GM23338 (cell line): ENCODE measurements around the gene PNPLA2. TPM values are rescaled to one million over a fixed set of nuclear protein-coding genes. Genes with fewer than 3 reads are reported as not detected.

Experiments
- ATAC-seq: fragments of 200-7000 bp; cut with Tn5 transposase; 3 replicates; pipeline ENCODE4 v1.9.1; 2020
- DNase-seq: peaks from one replicate; pipeline ENCODE4 v3.0.0-alpha.2; 2015; ENCODE audit warnings: low spot score
- H2AFZ ChIP-seq: fragments of 200-600 bp; sonication (generic); 2 replicates; pipeline ENCODE4 v1.8.0; 2016; ENCODE audit warnings: antibody characterized with exemption, mild to moderate bottlenecking, moderate library complexity
- H3F3A ChIP-seq: fragments of 200-600 bp; sonication (generic); replicated peaks from 2 replicates; pipeline ENCODE4 v1.8.0; 2017; ENCODE audit warnings: antibody characterized with exemption, mixed run types, low read depth
- H3K27ac ChIP-seq: fragments of 200-600 bp; sonication (generic); 2 replicates; pipeline ENCODE4 v1.6.1; 2016; ENCODE audit warnings: low read depth
- H3K27me3 ChIP-seq: fragments of 200-600 bp; sonication (generic); 2 replicates; pipeline ENCODE4 v1.8.0; 2016; ENCODE audit warnings: mild to moderate bottlenecking, mixed run types, moderate library complexity; ENCODE audit not compliant: insufficient read depth
- H3K36me3 ChIP-seq: fragments of 200-600 bp; sonication (generic); 2 replicates; pipeline ENCODE4 v1.8.0; 2016; ENCODE audit warnings: mild to moderate bottlenecking; ENCODE audit not compliant: insufficient read depth
- H3K4me1 ChIP-seq: fragments of 200-600 bp; sonication (generic); 2 replicates; pipeline ENCODE4 v1.8.0; 2016; ENCODE audit warnings: mild to moderate bottlenecking, moderate library complexity; ENCODE audit not compliant: insufficient read depth
- H3K4me2 ChIP-seq: fragments of 200-600 bp; sonication (generic); 2 replicates; pipeline ENCODE4 v1.7.1; 2017; ENCODE audit warnings: mixed run types
- H3K4me3 ChIP-seq: fragments of 200-600 bp; sonication (generic); 2 replicates; pipeline ENCODE4 v1.6.1; 2016; ENCODE audit warnings: mixed run types
- H3K79me2 ChIP-seq: fragments of 200-600 bp; sonication (generic); replicated peaks from 2 replicates; pipeline ENCODE4 v1.8.0; 2017; ENCODE audit warnings: mild to moderate bottlenecking; ENCODE audit not compliant: insufficient read depth
- H3K9me2 ChIP-seq: fragments of 200-600 bp; sonication (generic); 2 replicates; pipeline ENCODE4 v1.8.0; 2017; ENCODE audit not compliant: insufficient read depth
- H4K20me1 ChIP-seq: fragments of 200-600 bp; sonication (generic); replicated peaks from 2 replicates; pipeline ENCODE4 v1.8.0; 2017; ENCODE audit warnings: mild to moderate bottlenecking; ENCODE audit not compliant: insufficient read depth
- H3K27ac Mint-ChIP-seq: 2 replicates; pipeline ENCODE4 v1.8.0; 2020; ENCODE audit warnings: inconsistent platforms, mild to moderate bottlenecking, moderate library complexity, mixed read lengths
- H3K27me3 Mint-ChIP-seq: 3 replicates; pipeline ENCODE4 v1.8.0; 2022; ENCODE audit warnings: low read depth, mild to moderate bottlenecking, moderate library complexity, mixed read lengths, inconsistent platforms; ENCODE audit not compliant: insufficient read depth, poor library complexity
- H3K36me3 Mint-ChIP-seq: 3 replicates; pipeline ENCODE4 v1.8.0; 2021; ENCODE audit warnings: low read depth, mild to moderate bottlenecking, inconsistent platforms, moderate library complexity, mixed read lengths
- H3K4me1 Mint-ChIP-seq: 3 replicates; pipeline ENCODE4 v1.8.0; 2020; ENCODE audit warnings: mild to moderate bottlenecking, inconsistent platforms, mixed read lengths
- H3K4me3 Mint-ChIP-seq: 3 replicates; pipeline ENCODE4 v1.8.0; 2021; ENCODE audit warnings: moderate library complexity, mild to moderate bottlenecking, inconsistent platforms, mixed read lengths
- H3K9me3 Mint-ChIP-seq: 3 replicates; pipeline ENCODE4 v1.8.0; 2020; ENCODE audit warnings: moderate library complexity, mild to moderate bottlenecking, inconsistent platforms, mixed read lengths
- CREB1 ChIP-seq: fragments of 250-450 bp; sonication (Bioruptor Pico); IDR thresholded peaks from 2 replicates; pipeline ENCODE4 v1.5.0; 2020; ENCODE audit warnings: low read depth, mild to moderate bottlenecking, moderate library complexity
- EZH2phosphoT487 ChIP-seq: fragments of 200-600 bp; sonication (generic); IDR thresholded peaks from one replicate; pipeline ENCODE4 v1.8.1; 2018; ENCODE audit warnings: antibody characterized with exemption; ENCODE audit not compliant: unreplicated experiment
- JUNB ChIP-seq: IDR thresholded peaks from one replicate; pipeline ENCODE4 v1.6.1; 2016; ENCODE audit warnings: antibody characterized with exemption; ENCODE audit not compliant: unreplicated experiment
- NANOG ChIP-seq: IDR thresholded peaks from 2 replicates; pipeline ENCODE4 v1.6.1; 2016; ENCODE audit warnings: antibody characterized with exemption, borderline replicate concordance
- POLR2AphosphoS5 ChIP-seq: IDR thresholded peaks from 2 replicates; pipeline ENCODE4 v1.6.1; 2016; ENCODE audit warnings: antibody characterized with exemption, low read depth
- ZNF114 ChIP-seq: fragments of 250-450 bp; sonication (Bioruptor Pico); IDR thresholded peaks from 2 replicates; pipeline ENCODE4 v1.5.0; 2020; ENCODE audit warnings: mild to moderate bottlenecking, moderate library complexity
- ZNF331 ChIP-seq: fragments of 250-450 bp; sonication (Bioruptor Pico); IDR thresholded peaks from 2 replicates; pipeline ENCODE4 v1.5.0; 2020; ENCODE audit warnings: low read depth, mild to moderate bottlenecking, moderate library complexity
- ZNF462 ChIP-seq: fragments of 250-450 bp; sonication (Bioruptor Pico); IDR thresholded peaks from 2 replicates; pipeline ENCODE4 v1.5.0; 2020; ENCODE audit warnings: mild to moderate bottlenecking, moderate library complexity
- polyA plus RNA-seq: library from polyadenylated mRNA; unstranded; fragments of >200 nt; fragmentation: Nextera tagmentation; extraction: Ambion mirVana; gene quantifications from 2 replicates; pipeline ENCODE4 v1.2.1, GENCODE V29; 2016
- total RNA-seq: library from RNA; depleted of rRNA; stranded (reverse); fragments of >200 nt; shearing (Covaris generic); gene quantifications from 2 replicates; pipeline ENCODE4 v1.2.3, GENCODE V29; 2014
- TF ChIP-seq, protein P1 (sequence below), 2 experiments: fragments of 200-600 bp in 1 of 2; sonication (generic) in 1 of 2; conservative IDR thresholded peaks; 2 replicates each; pipeline versions ENCODE4 v1.5.1 to v1.6.1; 2016 to 2017; ENCODE audit warnings: antibody characterized with exemption in 2 of 2, low read depth in 2 of 2, mild to moderate bottlenecking in 2 of 2, moderate library complexity in 1 of 2

The PNPLA2 gene
- total and polyA plus RNA-seq, 2 experiments from 2014 or later: 31.1 to 45.6 TPM

DNA sequence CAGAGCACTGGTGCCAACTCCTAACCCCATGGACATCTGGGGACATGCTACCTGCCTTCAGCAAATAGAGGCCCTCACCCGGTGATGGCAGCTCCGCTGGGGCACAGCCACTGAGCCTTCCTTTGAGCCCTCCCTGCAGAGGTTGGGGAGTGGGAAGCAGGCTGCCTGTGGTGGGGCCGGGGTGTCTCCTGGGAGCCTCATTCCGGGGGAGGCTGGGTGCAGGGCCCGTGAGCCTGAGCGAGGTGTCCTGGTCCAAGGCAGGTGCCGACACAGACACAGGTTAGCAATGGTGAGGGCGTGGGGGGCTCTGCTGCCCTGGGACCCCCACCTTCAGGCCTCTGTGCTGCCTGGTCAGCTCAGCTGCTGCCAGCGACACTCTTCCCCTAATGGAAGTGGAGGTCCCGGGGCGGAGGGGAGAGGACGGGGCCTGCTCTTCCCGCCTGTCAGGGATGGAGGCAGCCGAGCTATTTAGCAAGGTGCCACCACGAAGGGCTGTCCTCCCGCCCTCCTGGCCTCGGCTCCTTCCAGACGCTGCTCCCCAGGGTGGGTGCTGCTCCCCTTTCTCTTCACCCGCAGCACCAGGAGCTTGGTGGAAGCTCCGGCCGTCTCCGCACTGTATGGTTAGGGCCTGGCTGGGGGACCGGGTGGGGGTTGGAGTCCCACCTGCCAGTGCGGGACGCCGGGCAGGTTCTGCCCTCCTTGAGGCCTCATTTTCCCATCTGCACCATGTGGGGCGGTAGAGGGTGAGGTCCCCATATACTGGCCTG lies 35.2 kb downstream of the PNPLA2 start:
- H4K20me1 ChIP-seq: peaks cover 17% of the 10 kb centered on the region
- TF ChIP-seq, protein P1, sequence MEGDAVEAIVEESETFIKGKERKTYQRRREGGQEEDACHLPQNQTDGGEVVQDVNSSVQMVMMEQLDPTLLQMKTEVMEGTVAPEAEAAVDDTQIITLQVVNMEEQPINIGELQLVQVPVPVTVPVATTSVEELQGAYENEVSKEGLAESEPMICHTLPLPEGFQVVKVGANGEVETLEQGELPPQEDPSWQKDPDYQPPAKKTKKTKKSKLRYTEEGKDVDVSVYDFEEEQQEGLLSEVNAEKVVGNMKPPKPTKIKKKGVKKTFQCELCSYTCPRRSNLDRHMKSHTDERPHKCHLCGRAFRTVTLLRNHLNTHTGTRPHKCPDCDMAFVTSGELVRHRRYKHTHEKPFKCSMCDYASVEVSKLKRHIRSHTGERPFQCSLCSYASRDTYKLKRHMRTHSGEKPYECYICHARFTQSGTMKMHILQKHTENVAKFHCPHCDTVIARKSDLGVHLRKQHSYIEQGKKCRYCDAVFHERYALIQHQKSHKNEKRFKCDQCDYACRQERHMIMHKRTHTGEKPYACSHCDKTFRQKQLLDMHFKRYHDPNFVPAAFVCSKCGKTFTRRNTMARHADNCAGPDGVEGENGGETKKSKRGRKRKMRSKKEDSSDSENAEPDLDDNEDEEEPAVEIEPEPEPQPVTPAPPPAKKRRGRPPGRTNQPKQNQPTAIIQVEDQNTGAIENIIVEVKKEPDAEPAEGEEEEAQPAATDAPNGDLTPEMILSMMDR (conservative IDR thresholded peaks at IDR 0.05; ENCODE audit: low read depth in 2 of 2): 0 out of 4 replicates have a peak, but pooled peaks of 1 of the 2 experiments have one; percentile 10
- no peak for TF ChIP-seq ZNF114
- peaks cover 23% of the 10 kb centered on the region for H3K4me1 ChIP-seq
- H3K27me3 Mint-ChIP-seq: peaks cover 12% of the 10 kb centered on the region
- no peak overlapping the region for H2AFZ ChIP-seq
- H3K9me3 Mint-ChIP-seq: no peaks in the 10 kb centered on the region
- no peak overlapping the region for H3K4me3 ChIP-seq
- H3K4me2 ChIP-seq: no peak overlapping the region
- no peaks in the 10 kb centered on the region for H3K9me2 ChIP-seq
- H3K4me1 Mint-ChIP-seq: peaks cover 32% of the 10 kb centered on the region
- peaks cover 9% of the 10 kb centered on the region for H3F3A ChIP-seq
- H3K36me3 ChIP-seq: no peaks in the 10 kb centered on the region
- H3K79me2 ChIP-seq: 0 out of 2 replicates have a peak, but pooled peaks cover 3% of the 10 kb centered on the region
- peak; percentile 45 for DNase-seq
- H3K27me3 ChIP-seq: no peaks in the 10 kb centered on the region
- H3K4me3 Mint-ChIP-seq: no peak overlapping the region
- peaks cover 3% of the 10 kb centered on the region; the same call in 1 of the 3 replicates for H3K36me3 Mint-ChIP-seq
- no peak overlapping the region for H3K27ac ChIP-seq
- ATAC-seq: no peak
- no peak overlapping the region for H3K27ac Mint-ChIP-seq

- Histone ChIP-seq H3K4me3 (no peak overlapping the region), H3K9me2 (no peaks in the 10 kb centered on the region), H3K27me3 (no peaks in the 10 kb centered on the region), H3K4me1 (peaks cover 21% of the 10 kb centered on the region), H2AFZ (no peak overlapping the region), H3K27ac (no peak overlapping the region), H3K79me2 (0 out of 2 replicates have a peak, but pooled peaks cover 3% of the 10 kb centered on the region), H3F3A (peaks cover 7% of the 10 kb centered on the region), H3K4me2 (no peak overlapping the region), H4K20me1 (peaks cover 17% of the 10 kb centered on the region), H3K36me3 (no peaks in the 10 kb centered on the region)
- peaks cover 3% of the 10 kb centered on the region; the same call in 1 of the 3 replicates for H3K36me3 Mint-ChIP-seq
- H3K27me3 Mint-ChIP-seq: peaks cover 16% of the 10 kb centered on the region
- peaks cover 32% of the 10 kb centered on the region for H3K4me1 Mint-ChIP-seq
- DNase-seq (no peak), ATAC-seq (no peak)
- no peak overlapping the region for H3K27ac Mint-ChIP-seq
- H3K9me3 Mint-ChIP-seq: no peaks in the 10 kb centered on the region
- no peak overlapping the region for H3K4me3 Mint-ChIP-seq
- TF ChIP-seq ZNF331 (no peak), POLR2AphosphoS5 (no peak), CREB1 (CRISPR knock-in tag) (no peak), NANOG (no peak), EZH2phosphoT487 (no peak), ZNF114 (no peak), JUNB (no peak), ZNF462 (no peak)
- TF ChIP-seq, protein P1 (conservative IDR thresholded peaks at IDR 0.05; ENCODE audit: low read depth in 2 of 2): no peak
Observed at GRCh38 chr11:854601-855329, 36.1 kb downstream of the PNPLA2 start.
